Trophoblast cell (in vitro differentiated cells and primary cell): ENCODE results near the gene GSAP.
"Not testable (repeated sequence)": the region's sequence is repeated elsewhere in the genome, so short reads cannot be mapped to it uniquely, and the experiment has no call there.

Experiments used
- DNase-seq, 2 donors: peaks; one replicate each; pipeline ENCODE4 v3.0.0-alpha.2; 2016
- H2AFZ ChIP-seq: 2 replicates; pipeline ENCODE4 v1.6.1; 2013; ENCODE audit warnings: low read length, moderate library complexity, mild to moderate bottlenecking; ENCODE audit not compliant: insufficient read depth, poor library complexity
- H2AK5ac ChIP-seq: 2 replicates; pipeline ENCODE4 v1.6.1; 2013; ENCODE audit warnings: mild to moderate bottlenecking, low read length
- H2BK120ac ChIP-seq: 2 replicates; pipeline ENCODE4 v1.6.1; 2013; ENCODE audit warnings: low read length, mild to moderate bottlenecking, moderate library complexity; ENCODE audit not compliant: insufficient read depth, poor library complexity
- H2BK12ac ChIP-seq: 2 replicates; pipeline ENCODE4 v1.6.1; 2013; ENCODE audit warnings: mild to moderate bottlenecking, low read length, moderate library complexity
- H2BK5ac ChIP-seq: 2 replicates; pipeline ENCODE4 v1.6.1; 2013; ENCODE audit warnings: low read length, low read depth, moderate library complexity, mild to moderate bottlenecking; ENCODE audit not compliant: poor library complexity
- H3K14ac ChIP-seq: 2 replicates; pipeline ENCODE4 v1.6.1; 2013; ENCODE audit warnings: mild to moderate bottlenecking, low read length
- H3K18ac ChIP-seq: 2 replicates; pipeline ENCODE4 v1.6.1; 2013; ENCODE audit warnings: mild to moderate bottlenecking, low read length
- H3K23ac ChIP-seq: 2 replicates; pipeline ENCODE4 v1.6.1; 2013; ENCODE audit warnings: low read length
- H3K27ac ChIP-seq: 2 replicates; pipeline ENCODE4 v1.5.1; 2013; ENCODE audit warnings: low read depth, mild to moderate bottlenecking, inconsistent platforms, low read length, moderate library complexity
- H3K27me3 ChIP-seq: 2 replicates; pipeline ENCODE4 v1.6.1; 2013; ENCODE audit warnings: inconsistent platforms, mild to moderate bottlenecking, low read length, moderate library complexity; ENCODE audit not compliant: insufficient read depth
- H3K36me3 ChIP-seq, 2 experiments: 1 replicate in 1 of 2; 2 replicates in 1 of 2; pipeline ENCODE4 v1.6.1; 2013; ENCODE audit warnings: low read length in 2 of 2, mild to moderate bottlenecking in 2 of 2, moderate library complexity in 1 of 2; ENCODE audit not compliant: insufficient read depth in 2 of 2, control insufficient read depth in 1 of 2
- H3K4ac ChIP-seq: 2 replicates; pipeline ENCODE4 v1.6.1; 2013; ENCODE audit warnings: low read depth, mild to moderate bottlenecking, low read length, moderate library complexity
- H3K4me1 ChIP-seq, 2 experiments: 1 replicate in 1 of 2; 2 replicates in 1 of 2; pipeline ENCODE4 v1.6.1; 2013; ENCODE audit warnings: low read length in 2 of 2, mild to moderate bottlenecking in 2 of 2, moderate library complexity in 1 of 2; ENCODE audit not compliant: insufficient read depth in 2 of 2, control insufficient read depth in 1 of 2
- H3K4me2 ChIP-seq: 2 replicates; pipeline ENCODE4 v1.6.1; 2013; ENCODE audit warnings: inconsistent platforms, mild to moderate bottlenecking, low read length, moderate library complexity
- H3K4me3 ChIP-seq: 2 replicates; pipeline ENCODE4 v1.5.1; 2013; ENCODE audit warnings: mild to moderate bottlenecking, low read depth, low read length, inconsistent platforms
- H3K79me1 ChIP-seq: one replicate; pipeline ENCODE4 v1.6.1; 2013; ENCODE audit warnings: low read length
- H3K79me2 ChIP-seq: 2 replicates; pipeline ENCODE4 v1.6.1; 2013; ENCODE audit warnings: low read length, mild to moderate bottlenecking; ENCODE audit not compliant: control insufficient read depth, insufficient read depth, poor library complexity
- H3K9ac ChIP-seq: 2 replicates; pipeline ENCODE4 v1.6.1; 2013; ENCODE audit warnings: mild to moderate bottlenecking, low read length
- H3K9me3 ChIP-seq: 2 replicates; pipeline ENCODE4 v1.6.1; 2013; ENCODE audit warnings: low read depth, mild to moderate bottlenecking, control low read depth, inconsistent platforms, low read length; ENCODE audit not compliant: insufficient read depth
- H4K12ac ChIP-seq: 2 replicates; pipeline ENCODE4 v1.6.1; 2013; ENCODE audit warnings: low read depth, mild to moderate bottlenecking, low read length, moderate library complexity
- H4K8ac ChIP-seq: 2 replicates; pipeline ENCODE4 v1.6.1; 2013; ENCODE audit warnings: low read depth, mild to moderate bottlenecking, low read length, moderate library complexity
- H4K91ac ChIP-seq: one replicate; pipeline ENCODE4 v1.6.1; 2013; ENCODE audit warnings: low read depth, mild to moderate bottlenecking, low read length, moderate library complexity
- WGBS: extraction: QIAGEN DNeasy Blood & Tissue Kit; methylation state at CpG from one replicate; pipeline ENCODE4 v1.1.7; 2013; ENCODE audit warnings: missing lambda C conversion rate; ENCODE audit not compliant: insufficient read length, insufficient coverage; ENCODE audit errors: extremely low coverage; 5-methylcytosine and 5-hydroxymethylcytosine counted together

GSAP gene

DNA sequence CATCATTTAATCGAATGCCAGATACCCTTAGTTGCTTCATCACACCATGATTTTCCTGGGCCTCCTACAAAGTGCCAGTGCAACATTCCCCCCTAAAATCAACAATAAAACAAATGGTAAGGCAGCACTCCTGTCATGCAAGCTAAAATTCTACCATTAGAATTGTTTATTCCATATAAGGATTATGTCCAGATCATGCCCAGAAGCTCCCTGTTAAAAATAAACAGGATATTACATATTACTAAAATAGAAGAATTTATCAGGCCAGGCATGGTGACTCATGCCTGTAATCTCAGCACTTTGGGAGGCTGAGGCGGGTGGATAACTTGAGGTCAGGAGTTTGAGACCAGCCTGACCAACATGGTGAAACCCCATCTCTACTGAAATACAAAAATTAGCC lies 140.5 kb downstream of the GSAP start:
- not testable (repeated sequence) for H3K79me1 ChIP-seq, H4K8ac ChIP-seq, H4K12ac ChIP-seq, H3K14ac ChIP-seq, H2BK120ac ChIP-seq, H3K9ac ChIP-seq, H3K23ac ChIP-seq, H2BK5ac ChIP-seq, H3K27ac ChIP-seq, H3K36me3 ChIP-seq, H3K27me3 ChIP-seq, DNase-seq, H3K4ac ChIP-seq, H3K18ac ChIP-seq, H3K4me2 ChIP-seq, H2AFZ ChIP-seq, H3K4me3 ChIP-seq, H2AK5ac ChIP-seq, H4K91ac ChIP-seq, H3K79me2 ChIP-seq, H3K9me3 ChIP-seq, H3K4me1 ChIP-seq, H2BK12ac ChIP-seq
- WGBS: no CpG with 5 or more reads among the region's 2 CpGs

DNA sequence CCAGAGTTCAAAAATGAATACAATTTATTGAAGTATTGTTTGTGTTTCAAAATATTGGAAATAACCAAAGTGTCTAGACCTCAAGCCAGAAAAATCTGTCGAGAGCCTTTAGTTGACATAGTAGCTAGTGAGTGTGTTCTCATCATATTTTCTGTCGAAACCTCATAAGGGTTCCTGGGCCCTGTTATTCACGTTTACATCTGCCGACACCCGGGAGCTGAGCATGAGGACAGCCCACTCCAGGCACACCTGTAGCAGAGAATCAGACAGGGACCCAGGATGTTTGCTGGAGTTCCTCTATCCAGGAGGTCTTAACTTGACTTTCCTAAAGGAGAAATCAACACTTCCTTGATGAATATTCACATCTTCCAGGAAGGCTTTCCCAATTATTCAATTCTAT lies 144.4 kb downstream of the GSAP start:
- H3K27ac ChIP-seq: no peak overlapping the region
- no peak for DNase-seq
- H3K79me1 ChIP-seq: no peaks in the 10 kb centered on the region
- H2AK5ac ChIP-seq: no peak overlapping the region
- no peak overlapping the region for H2BK5ac ChIP-seq
- no peak overlapping the region for H3K4ac ChIP-seq
- H3K9ac ChIP-seq: no peak overlapping the region
- no peak overlapping the region for H3K14ac ChIP-seq
- WGBS: no CpG with 5 or more reads among the region's 5 CpGs
- no peak overlapping the region for H4K12ac ChIP-seq
- H3K4me2 ChIP-seq: no peak overlapping the region
- H3K27me3 ChIP-seq: no peaks in the 10 kb centered on the region
- no peak overlapping the region for H3K4me3 ChIP-seq
- H4K91ac ChIP-seq: no peak overlapping the region
- no peak overlapping the region for H3K23ac ChIP-seq
- H2BK12ac ChIP-seq: no peak overlapping the region
- H3K18ac ChIP-seq: no peak overlapping the region
- no peak overlapping the region for H2AFZ ChIP-seq
- H4K8ac ChIP-seq: no peak overlapping the region
- no peaks in the 10 kb centered on the region for H3K4me1 ChIP-seq
- H2BK120ac ChIP-seq: no peak overlapping the region
- H3K9me3 ChIP-seq: no peaks in the 10 kb centered on the region
- H3K36me3 ChIP-seq: no peaks in the 10 kb centered on the region
- H3K79me2 ChIP-seq: no peaks in the 10 kb centered on the region

DNA sequence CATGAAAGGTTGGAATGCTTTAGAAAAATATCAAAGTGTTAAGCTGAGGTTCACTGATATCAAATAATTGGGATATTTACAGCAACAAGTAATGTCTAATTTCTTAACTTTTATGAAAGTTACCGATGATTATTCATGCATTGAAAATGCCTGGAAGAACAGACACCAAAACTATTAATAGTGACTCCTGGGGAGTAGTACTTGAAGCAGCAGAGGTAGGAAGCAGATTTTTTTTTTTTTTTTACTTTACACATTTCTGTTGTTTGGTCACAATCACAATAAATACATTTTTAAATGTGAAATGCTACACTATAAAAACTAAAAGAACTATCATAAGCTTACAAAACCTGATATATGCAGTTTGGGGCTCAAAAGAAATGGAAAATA lies 146.1 kb downstream of the GSAP start:
- Histone ChIP-seq H4K8ac (no peak overlapping the region), H4K12ac (no peak overlapping the region), H3K23ac (no peak overlapping the region), H3K14ac (no peak overlapping the region), H3K36me3 (no peaks in the 10 kb centered on the region), H2BK120ac (no peak overlapping the region), H2AFZ (no peak overlapping the region), H4K91ac (no peak overlapping the region), H3K27ac (no peak overlapping the region), H3K18ac (no peak overlapping the region), H3K9me3 (no peaks in the 10 kb centered on the region), H2BK5ac (no peak overlapping the region), H3K79me1 (no peaks in the 10 kb centered on the region), H2BK12ac (no peak overlapping the region), H3K4ac (no peak overlapping the region), H3K4me3 (no peak overlapping the region), H3K4me1 (no peaks in the 10 kb centered on the region), H3K4me2 (no peak overlapping the region), H3K27me3 (no peaks in the 10 kb centered on the region), H3K79me2 (no peaks in the 10 kb centered on the region), H3K9ac (no peak overlapping the region), H2AK5ac (no peak overlapping the region)
- DNase-seq: no peak
- WGBS: no CpG with 5 or more reads among the region's 1 CpG

DNA sequence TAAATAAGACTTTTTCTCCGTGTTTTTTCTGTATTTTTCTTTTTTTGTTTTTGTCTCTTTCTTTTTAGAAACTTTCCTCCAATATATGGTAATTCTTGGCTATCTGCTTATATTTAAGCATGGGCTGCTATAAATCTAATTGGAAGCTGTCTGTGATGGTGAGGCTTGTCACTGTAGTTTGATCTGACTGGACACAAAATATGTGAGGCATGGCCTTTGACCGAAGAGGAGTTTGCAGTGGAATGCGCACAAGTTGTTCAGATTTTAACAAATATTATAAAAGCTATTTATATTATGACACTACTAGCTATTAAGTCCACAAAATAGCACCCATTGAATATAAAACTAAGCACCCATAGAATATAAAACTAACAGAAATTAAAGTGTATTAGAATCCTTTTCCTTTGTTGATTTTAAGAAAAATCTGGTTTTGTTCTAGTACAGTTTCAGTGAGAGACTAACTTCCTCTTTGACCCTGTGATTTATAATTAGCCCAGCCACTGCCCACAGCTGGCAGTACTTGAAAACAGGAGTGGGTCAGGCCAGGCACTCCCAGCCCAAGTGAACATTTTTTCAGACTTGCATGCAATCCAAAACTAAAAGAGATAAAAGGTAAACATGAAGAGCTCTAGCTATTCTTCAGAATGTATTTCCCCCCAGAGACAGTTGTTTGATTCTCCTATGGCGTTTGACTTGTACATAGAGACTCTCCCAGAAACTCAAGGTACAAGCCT lies 146.6 kb downstream of the GSAP start:
- Histone ChIP-seq H3K18ac (no peak overlapping the region), H4K8ac (no peak overlapping the region), H3K79me1 (no peaks in the 10 kb centered on the region), H4K12ac (no peak overlapping the region), H3K4ac (no peak overlapping the region), H3K9ac (no peak overlapping the region), H2AK5ac (no peak overlapping the region), H3K27ac (no peak overlapping the region), H3K9me3 (no peaks in the 10 kb centered on the region), H3K79me2 (no peaks in the 10 kb centered on the region), H3K27me3 (no peaks in the 10 kb centered on the region), H4K91ac (no peak overlapping the region), H3K4me2 (no peak overlapping the region), H2BK12ac (no peak overlapping the region), H3K23ac (no peak overlapping the region), H3K14ac (no peak overlapping the region), H3K4me3 (no peak overlapping the region), H3K4me1 (no peaks in the 10 kb centered on the region), H2BK120ac (no peak overlapping the region), H2AFZ (no peak overlapping the region), H2BK5ac (no peak overlapping the region), H3K36me3 (no peaks in the 10 kb centered on the region)
- no peak for DNase-seq
- WGBS: no CpG with 5 or more reads among the region's 4 CpGs
